ENCODE results near the gene NEURL1B.
"Not testable (repeated sequence)": the region's sequence is repeated elsewhere in the genome, so short reads cannot be mapped to it uniquely, and the experiment has no call there.

DNA sequence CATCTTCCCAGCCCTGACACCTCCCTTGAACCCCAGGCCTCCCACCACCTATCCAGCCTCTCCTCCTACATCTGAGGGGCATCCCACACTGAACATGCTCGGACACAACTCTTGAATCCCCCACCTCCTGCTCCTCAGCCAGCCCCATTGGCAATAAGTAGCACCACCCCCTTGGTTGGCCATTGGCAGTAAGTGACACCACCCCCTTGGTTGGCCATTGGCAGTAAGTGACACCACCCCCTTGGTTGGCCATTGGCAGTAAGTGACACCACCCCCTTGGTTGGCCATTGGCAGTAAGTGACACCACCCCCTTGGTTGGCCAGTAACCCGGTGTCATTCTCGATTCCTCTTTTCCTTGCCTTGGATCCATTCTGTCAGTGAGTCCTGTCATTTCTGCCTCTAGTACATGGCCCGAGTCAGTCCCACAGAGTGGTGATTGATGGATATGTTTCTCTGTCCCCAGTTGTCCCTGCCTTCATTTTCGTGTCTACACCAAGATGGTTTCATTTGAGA is 37.4 kb downstream of the NEURL1B start:
- not testable (repeated sequence) for TF ChIP-seq HDGF (IDR thresholded peaks at IDR 0.05; ENCODE audit: borderline replicate concordance); L3MBTL2 (conservative IDR thresholded peaks at IDR 0.05); SUZ12 (IDR thresholded peaks at IDR 0.05); ARNT (IDR thresholded peaks at IDR 0.05); SP1 (IDR thresholded peaks at IDR 0.05); ELF4 (IDR thresholded peaks at IDR 0.05); FOXM1 (IDR thresholded peaks at IDR 0.05; ENCODE audit: borderline replicate concordance); ZNF384 (IDR thresholded peaks at IDR 0.05); BHLHE40 (IDR thresholded peaks at IDR 0.05; ENCODE audit: borderline replicate concordance)

All from HEK293T (cell line).